NCI-H510A (cell line): ENCODE measurements around the gene VPS37C.

Experiments used
- DNase-seq: peaks from one replicate; lab custom pipeline; 2025; lab: John Stamatoyannopoulos, UW

The VPS37C gene

DNA sequence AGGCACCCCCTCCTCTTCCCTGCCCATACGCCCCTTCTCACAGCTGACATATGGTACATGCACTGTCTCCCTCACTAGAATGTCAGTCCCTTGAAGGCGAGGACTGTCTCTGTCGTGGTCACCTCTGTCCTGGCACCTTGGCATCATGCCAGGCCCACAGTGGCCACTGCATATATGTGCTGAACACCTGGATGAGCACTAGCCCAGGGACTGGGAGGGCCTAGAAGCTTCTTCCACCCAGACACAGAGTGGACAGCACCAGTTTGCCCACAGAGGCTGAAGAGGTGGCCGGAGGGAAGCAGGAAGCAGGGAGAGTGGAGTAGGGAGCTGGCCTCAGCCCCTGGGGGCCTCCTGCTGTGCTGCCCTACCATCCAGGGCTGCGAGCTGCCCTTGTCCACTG is 28.6 kb downstream of the VPS37C start:
- no peak for DNase-seq

DNA sequence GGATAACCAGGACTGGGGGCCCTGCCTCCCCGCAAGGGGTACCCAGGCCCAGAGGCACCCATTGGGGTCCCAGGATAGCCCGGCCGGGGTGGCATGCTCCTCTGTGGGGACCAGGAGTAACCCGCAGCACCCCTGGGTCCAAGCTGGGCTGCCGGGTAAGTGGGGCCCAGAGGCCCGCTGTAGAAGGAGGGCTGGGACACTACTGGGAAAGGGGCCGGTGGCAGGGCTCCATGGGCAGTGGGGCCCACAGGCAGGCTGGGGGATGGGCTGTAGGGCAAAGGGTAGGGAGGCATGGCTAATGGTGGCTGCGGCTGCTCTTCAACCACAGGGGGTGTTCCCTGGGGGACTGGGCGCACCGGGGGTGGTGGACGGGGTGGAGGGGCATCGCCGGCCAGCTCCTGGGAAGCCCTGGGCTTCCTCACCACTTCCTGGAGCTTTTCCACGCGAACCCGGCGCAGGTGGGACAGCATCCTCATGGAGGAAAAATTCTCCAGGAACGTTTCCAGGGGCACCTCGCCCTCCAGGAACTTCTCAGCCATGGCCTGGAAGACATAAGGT is 29.1 kb downstream of the VPS37C start:
- no peak for DNase-seq

DNA sequence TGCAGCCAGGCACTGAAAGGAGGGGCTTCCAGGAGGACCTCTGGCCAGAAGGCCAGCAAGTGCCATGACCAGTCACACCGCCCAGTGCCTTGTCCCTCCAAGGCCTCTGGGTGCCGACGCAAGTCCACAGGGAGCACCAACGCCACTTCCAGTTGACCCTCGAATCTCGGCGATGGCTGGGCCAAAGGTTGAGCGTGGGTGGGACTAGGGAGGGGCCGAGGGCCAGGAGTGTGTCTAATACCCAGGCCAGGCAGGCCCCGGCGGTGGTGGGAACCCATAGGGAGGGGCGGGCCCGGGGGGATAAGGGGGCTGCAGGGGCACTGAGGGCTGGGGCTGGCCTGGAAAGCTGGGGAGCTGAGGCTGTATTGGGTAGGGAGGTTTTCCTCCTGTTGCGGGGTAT is 29.6 kb downstream of the VPS37C start:
- no peak for DNase-seq

DNA sequence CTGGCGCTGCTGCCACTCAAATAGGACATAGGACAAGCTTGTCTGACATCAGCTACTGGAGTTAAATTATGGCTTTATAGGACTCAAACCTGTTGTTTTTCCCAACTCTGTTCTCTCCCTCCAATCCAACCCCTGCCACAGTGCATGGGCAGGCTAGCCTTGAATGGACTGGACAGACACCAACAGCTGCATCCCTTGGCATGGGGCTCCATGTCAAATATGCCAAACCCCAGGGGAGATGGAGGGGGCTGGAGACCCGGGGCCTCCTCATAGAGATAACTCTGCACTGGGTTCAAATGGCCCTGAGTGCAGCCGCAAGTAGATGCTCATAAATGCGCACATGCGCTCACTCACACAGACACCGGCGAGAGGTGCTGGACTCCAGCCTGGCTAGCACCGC is 30.0 kb downstream of the VPS37C start:
- DNase-seq, result no peak

DNA sequence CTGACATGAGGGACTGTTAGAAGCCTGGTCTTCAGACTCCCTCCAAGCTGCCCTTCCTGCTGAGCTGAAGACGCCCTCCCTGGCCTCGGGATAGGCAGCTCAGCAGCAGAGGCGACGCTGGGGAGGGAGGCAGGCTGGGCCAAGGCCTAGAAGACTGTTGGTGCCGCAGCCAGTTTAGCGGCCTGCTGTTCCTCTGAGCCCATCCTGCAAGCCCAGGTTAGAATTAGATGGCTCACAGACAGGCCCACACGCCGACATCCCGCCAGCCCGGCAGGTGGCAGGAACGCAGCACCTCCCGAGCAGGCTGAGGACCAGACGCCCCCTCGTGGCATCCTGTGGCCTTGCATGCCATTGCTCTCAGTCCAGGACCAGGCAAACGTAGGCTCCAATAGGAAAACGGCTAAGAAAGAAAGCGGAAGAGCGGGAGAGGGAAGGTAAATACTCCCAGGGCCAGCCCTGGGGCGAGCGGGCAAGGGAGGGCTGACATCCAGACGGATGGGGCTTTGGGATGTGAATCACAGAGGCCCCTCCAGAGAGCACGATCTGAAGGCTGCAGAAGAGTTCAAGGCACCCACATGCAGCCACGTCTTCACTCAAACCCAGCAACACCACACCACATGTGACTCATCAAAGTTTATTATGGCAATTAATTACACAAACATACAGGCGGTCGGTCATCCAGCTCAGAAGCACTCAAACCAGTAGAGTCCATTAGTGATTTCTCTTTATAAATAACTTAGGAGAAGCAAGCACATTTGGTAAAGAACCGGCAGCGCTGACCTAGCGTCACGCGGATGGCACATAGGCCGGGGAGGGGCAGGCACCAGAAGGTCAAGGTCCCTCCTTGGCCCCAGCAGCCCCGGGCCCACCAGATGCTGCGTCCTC is 31.3 kb downstream of the VPS37C start:
- DNase-seq, result no peak

DNA sequence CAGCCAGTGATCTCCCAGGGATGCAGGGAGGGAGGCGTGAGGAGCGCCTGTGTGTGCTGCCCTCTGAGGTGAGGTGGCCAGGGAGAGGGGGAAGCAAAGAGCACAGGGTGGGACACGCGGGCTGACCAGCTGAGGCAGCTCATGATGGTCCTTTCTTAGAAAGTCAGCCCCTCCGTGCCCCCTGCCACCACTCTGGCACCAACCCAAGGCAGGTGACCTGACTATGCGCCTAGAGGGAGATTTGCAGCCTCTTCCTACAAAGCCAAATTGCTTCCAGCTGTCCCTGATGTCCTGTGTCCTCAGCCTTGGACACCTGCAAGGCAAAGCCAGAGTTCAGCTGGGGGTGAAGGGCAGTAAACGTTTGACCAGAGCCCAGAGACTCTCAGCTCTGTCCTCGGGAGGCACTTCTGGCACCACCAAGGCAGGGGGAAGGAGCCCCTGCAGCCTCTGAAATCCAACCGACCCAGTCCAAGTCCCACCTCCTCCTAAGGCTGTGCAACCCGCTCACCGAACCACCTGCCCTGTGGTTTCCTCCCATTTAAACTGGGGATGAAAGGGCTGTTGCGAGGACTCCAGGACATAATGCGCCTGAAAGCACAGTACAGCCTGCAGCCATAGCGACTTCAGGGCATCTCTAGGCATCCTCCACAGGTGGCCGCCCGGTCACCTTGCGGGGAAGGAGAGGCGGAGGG is 32.1 kb downstream of the VPS37C start:
- no peak for DNase-seq

DNA sequence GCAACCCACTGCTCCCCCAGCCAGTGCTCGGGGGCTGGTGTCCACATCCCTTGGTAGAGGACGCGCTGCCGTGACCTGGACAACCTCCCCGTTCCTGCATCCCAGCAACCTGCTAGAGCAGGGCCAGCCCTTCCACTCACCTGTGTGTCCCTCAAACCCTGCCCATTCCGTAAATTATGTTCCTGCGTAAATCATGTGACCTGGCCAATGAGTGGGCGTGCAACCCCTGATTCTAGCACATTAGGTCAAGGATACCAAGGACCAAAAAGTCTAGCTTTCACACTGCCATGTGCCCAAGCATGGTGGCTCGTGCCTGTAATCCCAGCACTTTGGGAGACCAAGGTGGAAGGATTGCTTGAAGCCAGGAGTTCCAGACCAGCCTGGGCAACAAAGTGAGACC is 33.2 kb downstream of the VPS37C start:
- no peak for DNase-seq

DNA sequence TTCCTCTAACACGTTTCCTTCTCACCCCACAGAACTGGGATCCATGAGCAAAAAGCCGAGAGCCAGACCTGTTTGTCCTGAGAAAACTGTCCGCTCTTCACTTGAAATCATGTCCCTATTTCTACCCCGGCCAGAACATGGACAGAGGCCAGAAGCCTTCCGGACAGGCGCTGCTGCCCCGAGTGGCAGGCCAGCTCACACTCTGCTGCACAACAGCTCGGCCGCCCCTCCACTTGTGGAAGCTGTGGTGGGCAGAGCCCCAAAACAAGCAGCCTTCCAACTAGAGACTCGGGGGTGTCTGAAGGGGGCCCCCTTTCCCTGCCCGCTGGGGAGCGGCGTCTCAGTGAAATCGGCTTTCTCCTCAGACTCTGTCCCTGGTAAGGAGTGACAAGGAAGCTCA is 35.0 kb downstream of the VPS37C start:
- DNase-seq, result no peak

DNA sequence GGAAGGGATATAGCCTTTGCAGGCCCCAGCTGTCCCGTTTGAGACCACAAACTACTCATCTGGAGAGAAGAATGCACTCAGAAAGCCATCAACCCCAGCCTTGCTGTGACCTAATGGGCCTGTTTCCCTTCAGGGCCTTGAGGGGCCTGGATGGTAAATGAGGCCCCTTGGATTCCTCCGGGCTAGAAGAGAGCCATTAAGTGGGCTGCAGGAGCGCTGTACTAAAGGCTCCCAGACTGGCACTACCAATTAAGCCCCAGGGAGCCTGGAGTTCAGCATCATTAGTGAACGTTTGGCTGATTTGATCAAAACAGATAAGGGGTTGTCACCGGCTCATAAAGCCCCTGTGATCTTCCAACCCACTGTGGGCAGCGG is 35.9 kb downstream of the VPS37C start:
- DNase-seq, result no peak

DNA sequence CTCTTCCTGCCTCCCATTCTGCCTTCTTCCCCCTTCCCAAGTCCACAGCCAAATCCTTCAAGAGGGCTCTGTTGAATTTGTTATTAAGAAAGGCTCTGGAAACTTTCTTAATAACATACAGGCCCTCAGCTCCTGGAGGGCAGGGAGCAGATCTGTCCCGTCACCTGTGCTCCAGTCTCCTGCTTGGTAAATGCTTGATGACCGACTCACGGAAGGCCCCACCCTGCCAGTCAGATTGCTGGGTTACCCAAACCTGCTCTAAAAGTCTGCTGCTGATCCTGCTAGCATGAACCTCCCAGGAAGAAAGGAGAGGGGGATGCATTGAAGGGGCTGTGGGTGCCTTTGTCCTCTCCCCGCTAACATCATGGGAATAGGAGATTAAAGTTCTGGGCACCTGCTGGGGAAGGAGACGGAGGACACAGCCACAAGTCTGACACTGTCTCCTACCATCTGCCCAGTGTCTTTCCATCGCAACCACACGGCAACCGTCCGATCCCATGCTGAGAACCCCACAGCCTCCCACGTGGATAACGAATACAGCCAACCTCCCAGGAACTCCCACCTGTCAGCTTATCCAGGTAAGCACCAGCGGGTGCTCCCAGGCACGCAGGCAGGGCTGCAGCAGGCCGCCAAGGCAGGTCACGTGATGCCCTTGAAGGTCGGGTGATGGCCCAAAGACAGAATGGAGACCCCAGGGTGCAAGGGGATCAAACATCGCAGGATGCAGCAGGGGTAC is 36.5 kb downstream of the VPS37C start:
- DNase-seq, result no peak

DNA sequence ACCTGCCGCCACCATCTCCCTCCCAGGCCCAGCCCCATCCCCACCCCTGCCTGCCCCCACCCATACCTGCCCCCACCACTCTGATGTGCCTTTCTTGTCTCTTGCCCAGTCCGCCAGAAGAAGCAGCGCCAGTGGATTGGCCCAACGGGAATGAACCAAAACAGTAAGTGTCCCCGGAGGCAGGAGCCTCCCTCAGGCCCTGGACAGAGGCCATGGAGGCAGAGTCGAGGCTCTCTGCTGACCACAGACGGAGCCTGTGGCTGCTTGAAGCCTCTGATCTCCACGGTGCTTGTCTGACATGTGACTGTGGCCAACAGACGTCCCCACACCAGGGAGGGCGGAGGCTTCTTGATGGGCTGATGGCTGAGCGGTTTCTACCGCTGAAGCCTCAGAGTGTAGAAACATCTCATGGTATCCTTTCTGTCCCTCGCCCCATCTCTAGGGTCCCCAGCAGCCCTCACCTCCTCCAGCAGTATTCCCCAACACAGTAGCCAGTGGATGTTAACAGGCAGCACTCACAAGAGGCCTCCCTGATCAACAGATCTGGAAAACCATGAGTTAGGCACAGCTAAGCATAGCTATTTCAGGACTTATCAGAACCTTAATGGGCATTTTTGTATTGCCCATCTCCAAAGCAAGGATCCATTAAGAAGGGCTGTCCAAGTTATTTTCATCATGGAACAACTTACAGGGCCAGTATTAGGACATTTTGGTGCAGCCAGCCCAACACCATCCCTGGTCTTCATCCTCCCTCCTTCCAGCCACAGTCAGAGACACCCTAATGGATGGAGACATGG is 37.3 kb downstream of the VPS37C start:
- no peak for DNase-seq

DNA sequence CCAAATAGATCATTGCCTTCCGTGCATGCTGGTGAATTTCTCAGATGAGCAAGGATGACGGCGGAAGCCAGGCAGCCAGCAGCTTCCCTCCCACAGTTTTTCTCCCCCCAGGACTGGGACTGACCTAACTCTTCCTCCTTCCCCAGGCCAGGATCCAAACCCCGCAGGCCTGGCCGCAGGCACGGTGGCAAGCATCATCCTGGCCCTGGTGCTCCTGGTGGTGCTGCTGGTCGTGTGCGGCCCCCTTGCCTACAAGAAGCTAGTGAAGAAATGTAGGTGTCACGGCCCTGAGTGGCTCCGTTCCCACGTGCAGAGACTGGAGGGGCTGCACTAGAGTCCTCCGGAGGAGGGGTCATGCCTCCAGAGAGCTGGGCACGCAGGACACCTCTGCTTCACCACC is 38.5 kb downstream of the VPS37C start:
- DNase-seq, result no peak

DNA sequence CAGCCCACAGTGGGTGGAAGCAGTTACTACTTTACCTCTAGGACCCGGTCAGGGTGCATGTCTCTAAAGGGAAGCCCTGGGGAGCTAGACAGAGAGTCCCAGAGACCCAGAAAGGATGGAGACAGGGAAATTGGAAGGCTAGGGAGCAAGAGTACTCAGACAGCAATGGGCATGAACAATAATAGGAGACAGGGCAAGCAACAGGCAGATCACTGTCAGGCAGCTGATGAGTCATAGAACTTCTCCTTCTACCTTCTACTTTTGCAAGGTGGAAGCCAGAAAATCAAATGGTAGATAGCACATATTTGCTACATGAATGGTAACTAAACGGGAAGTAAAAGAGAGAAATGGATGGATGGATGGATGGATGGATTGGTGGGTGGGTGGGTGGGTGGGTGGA is 39.3 kb downstream of the VPS37C start:
- DNase-seq, result no peak

DNA sequence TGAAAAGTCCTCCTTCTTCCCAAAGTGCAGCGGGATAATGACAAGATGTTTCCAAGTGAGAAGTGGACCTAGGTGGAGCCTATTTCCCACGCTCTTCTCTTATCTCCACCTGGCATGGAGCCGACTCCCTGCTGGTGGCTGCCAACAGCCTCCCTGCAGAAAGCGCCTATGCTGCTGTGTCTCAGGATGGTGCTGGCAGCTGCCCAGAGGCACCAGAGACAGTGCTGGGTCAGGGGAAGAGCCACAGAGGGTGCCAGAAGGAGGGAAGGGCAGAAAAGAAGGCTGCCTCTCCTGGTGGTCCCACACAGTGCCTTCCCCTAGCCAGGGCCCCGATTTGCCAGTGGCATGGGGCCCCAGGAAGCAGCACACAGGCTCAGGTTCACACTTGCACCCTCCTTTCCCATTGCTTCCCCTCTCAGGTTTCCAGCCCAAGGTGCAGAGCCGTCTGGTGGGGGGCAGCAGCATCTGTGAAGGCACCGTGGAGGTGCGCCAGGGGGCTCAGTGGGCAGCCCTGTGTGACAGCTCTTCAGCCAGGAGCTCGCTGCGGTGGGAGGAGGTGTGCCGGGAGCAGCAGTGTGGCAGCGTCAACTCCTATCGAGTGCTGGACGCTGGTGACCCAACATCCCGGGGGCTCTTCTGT is 39.9 kb downstream of the VPS37C start:
- DNase-seq, result no peak

DNA sequence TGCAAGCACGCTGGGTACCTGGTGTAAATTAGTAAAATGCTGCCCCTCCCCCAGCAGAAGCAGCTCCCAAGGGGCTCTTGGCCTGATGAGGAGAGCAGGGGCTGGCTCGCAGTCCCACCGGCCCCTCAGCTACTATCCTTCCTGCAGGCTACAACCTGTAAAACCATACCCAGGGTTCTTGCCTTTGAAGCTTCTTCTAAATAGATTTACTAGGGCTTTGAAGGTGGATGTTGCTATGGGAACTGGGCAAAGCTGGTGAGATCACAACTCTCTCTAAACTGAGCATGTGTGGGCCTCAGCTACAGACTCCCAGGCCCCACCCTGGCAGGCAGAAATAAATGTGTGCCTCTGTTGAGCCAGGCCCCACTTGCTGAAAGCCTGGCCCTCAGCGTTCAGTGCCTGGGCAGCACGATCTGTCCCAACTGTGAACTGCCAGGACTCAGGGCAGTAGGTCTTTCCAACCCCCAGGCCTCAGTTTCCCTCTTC is 40.5 kb downstream of the VPS37C start:
- no peak for DNase-seq

DNA sequence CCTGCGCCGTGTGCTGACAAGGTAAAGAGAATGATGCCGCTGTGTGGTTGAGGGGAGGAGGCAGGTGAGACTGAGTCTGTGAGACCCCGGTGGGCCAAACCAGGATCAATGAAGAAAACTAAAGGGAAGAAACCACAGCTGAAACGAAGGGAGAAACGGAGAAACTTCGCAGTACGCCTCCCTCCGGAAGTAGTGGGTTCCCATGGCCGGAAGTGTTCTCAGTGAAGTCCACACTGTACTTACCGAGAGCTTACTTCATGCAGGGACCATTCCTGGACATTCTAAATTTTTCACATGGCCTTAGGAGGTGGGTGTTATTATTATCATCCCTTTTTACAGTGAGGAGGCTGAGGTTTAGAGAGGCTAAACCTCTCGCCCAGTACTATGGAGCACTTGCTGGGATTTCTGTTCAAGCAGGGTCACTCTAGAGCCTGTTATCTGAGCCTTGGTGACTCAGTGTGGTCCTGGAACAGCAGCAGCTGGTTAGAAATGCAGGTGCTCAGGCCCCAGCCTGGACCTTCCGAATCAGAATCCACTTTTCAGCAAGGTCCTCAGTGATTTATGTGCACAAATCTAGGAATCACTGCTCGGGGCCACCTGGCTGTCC is 41.0 kb downstream of the VPS37C start:
- no peak for DNase-seq

DNA sequence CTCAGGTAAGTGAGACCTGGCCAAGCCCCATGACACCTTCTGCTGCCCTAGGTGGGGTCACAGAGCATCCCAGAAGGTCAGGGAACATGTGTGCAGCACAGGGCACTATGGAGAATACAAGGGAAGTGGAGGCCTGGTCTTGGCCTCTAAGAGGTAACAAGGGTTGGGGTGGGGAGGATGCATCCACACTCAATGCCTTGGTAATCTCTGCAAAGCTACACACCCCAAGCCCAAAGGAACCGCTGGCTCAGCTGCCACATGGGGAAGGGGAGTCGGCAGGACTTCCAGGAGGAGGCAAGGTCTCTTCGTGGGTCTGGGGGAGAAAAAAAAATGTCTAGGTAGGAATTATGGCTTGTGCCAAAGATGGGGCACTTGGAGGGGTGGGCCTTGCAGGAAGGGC is 41.7 kb downstream of the VPS37C start:
- DNase-seq, result no peak

DNA sequence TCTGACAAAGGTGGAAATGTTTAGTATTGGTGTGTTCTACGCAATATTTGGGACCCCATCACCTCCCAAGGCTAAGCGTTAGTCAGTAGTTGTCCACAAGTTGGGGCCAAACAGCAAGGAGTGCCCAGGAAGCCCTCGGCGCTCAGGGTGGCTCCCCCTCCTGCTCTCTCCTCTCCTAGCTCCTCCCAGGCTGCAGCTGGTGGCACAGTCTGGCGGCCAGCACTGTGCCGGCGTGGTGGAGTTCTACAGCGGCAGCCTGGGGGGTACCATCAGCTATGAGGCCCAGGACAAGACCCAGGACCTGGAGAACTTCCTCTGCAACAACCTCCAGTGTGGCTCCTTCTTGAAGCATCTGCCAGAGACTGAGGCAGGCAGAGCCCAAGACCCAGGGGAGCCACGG is 42.2 kb downstream of the VPS37C start:
- DNase-seq, result no peak

DNA sequence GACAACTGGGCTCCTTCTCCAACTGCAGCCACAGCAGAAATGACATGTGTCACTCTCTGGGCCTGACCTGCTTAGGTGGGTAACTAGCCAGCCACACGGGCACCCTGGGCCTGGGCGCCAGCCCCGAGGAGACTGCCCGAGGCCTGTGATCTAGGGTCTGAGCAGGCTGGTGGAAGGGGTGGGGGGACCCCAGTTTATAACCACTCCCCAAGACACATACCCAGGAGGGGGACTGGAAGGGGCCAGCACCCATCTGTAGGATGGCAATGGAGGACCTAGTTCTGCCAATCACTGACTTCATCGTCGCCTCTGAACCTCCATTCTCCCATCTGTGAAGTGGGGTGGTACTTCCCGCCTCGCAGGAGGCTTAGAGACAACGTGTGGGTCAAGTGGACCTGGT is 42.8 kb downstream of the VPS37C start:
- DNase-seq, result no peak

DNA sequence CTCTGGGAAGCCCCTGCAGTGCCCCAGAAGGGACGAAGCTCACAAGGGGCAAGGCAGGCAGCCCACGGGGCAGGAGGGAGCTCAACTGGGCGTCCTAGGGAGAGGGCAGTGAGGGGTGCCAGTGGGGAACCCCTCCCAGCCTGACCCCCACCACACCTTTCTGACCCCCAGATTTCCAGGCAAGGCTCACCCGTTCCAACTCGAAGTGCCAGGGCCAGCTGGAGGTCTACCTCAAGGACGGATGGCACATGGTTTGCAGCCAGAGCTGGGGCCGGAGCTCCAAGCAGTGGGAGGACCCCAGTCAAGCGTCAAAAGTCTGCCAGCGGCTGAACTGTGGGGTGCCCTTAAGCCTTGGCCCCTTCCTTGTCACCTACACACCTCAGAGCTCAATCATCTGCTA is 43.2 kb downstream of the VPS37C start:
- no peak for DNase-seq

DNA sequence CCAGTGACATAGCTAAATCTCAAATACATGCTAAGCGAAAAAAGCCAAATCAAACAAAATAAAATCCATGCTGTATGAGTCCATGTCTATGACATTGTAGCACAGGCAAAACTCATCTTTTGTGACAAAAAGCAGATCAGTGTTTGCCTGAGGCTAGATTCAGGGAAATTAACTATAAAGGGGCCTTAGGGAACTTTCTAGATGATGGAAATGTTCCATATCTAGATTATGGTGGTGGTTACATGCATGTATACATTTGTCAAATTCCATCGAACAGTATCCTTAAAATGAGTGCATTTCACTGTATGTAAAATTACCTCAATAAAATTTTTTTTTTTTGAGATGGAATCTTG is 44.1 kb downstream of the VPS37C start:
- no peak for DNase-seq
